ENCODE measurements around the gene DNAH11.

- no peak for TF ChIP-seq CTCF (IDR thresholded peaks at IDR 0.05; ENCODE audit: low read depth, low read length, missing input control)
- no peak for TF ChIP-seq JUND (IDR thresholded peaks at IDR 0.05)
- no peak for TF ChIP-seq REST (IDR thresholded peaks at IDR 0.05)
- TF ChIP-seq YY1 (IDR thresholded peaks at IDR 0.05): no peak
- no peak for TF ChIP-seq RAD21 (IDR thresholded peaks at IDR 0.05)
- TF ChIP-seq EGR1 (IDR thresholded peaks at IDR 0.05; ENCODE audit: low read depth in 2 of 2): no peak
- no peak for TF ChIP-seq TAF1 (conservative IDR thresholded peaks at IDR 0.05)
- TF ChIP-seq ZBTB33 (IDR thresholded peaks at IDR 0.05): no peak
- TF ChIP-seq MAX (IDR thresholded peaks at IDR 0.05): no peak
- TF ChIP-seq SP1 (IDR thresholded peaks at IDR 0.05): no peak
- TF ChIP-seq HNF4A (conservative IDR thresholded peaks at IDR 0.05): no peak
These were observed 372.3 kb downstream of the DNAH11 start for GRCh38 chr7:21915140-21915539.

Measured in liver (tissue), 3 donors.